Sciatic nerve (tissue), 2 donors: ENCODE data around the gene FOXK1. TPM values are rescaled to one million over a fixed set of nuclear protein-coding genes. Genes with fewer than 3 reads are reported as not detected.
"Not testable (repeated sequence)": the region's sequence is repeated elsewhere in the genome, so short reads cannot be mapped to it uniquely, and the experiment has no call there.

Source experiments
- ATAC-seq: fragments of 200-7000 bp; cut with Tn5 transposase; one replicate; pipeline ENCODE4 v1.9.1; 2020; ENCODE audit warnings: mild to moderate bottlenecking, moderate library complexity
- DNase-seq: peaks from one replicate; pipeline ENCODE4 v3.0.0-alpha.2; 2020; ENCODE audit warnings: low spot score
- intact Hi-C: fragments of 100-400 bp; cut with DNase I; formaldehyde crosslinking; loops from one replicate; pipeline ENCODE4 v1.14.2; 2022
- total RNA-seq: library from RNA; stranded (reverse); fragmentation: NEBNext Ultra II Directional; extraction: Animal tissue kit (Norgen Biotek cat#: 25700); gene quantifications from one replicate; pipeline ENCODE4 v1.2.1, GENCODE V29; 2021
- donor health status: DM: no; HTN: no; CAD: no.
- donor health status: DM: no; HTN: no; CAD: no.

The FOXK1 gene
- total RNA-seq, 1 donor from 2014 or later: 37.7 TPM

- DNase-seq (no peak), ATAC-seq (no peak)
- intact Hi-C loops: no loop called here
These were observed 105.4 kb downstream of the FOXK1 start for GRCh38 chr7:4787541-4787940.

GRCh38 chr7:4787947-4788626, 106.0 kb downstream of the FOXK1 start:
- no peak for DNase-seq
- intact Hi-C loops: no loop called here
- ATAC-seq: no peak

- intact Hi-C loops: no loop called here
- DNase-seq (no peak), ATAC-seq (no peak)
These were observed 106.6 kb downstream of the FOXK1 start for GRCh38 chr7:4788627-4789189.

GRCh38 chr7:4789194-4790077, 107.3 kb downstream of the FOXK1 start:
- DNase-seq (no peak), ATAC-seq (no peak)
- intact Hi-C loops: loop anchor here (5.0 kb wide), 1 partner anchor 298 kb away; no protein-coding TSS in a partner anchor

- intact Hi-C loops: loop anchor here (5.0 kb wide), 1 partner anchor 297 kb away; no protein-coding TSS in a partner anchor
- DNase-seq (no peak), ATAC-seq (no peak)
These were observed 108.0 kb downstream of the FOXK1 start for GRCh38 chr7:4790078-4790465.

GRCh38 chr7:4790516-4790991, 108.5 kb downstream of the FOXK1 start:
- intact Hi-C loops: loop anchor here (5.0 kb wide), 1 partner anchor 297 kb away; no protein-coding TSS in a partner anchor
- ATAC-seq: no peak
- DNase-seq: no peak

- intact Hi-C loops: loop anchor here (5.0 kb wide), 1 partner anchor 296 kb away; no protein-coding TSS in a partner anchor
- ATAC-seq (peak; percentile 3), DNase-seq (no peak)
These were observed 109.1 kb downstream of the FOXK1 start for GRCh38 chr7:4791101-4791737.

GRCh38 chr7:4791738-4792536, 109.8 kb downstream of the FOXK1 start:
- intact Hi-C loops: loop anchor here (5.0 kb wide), 1 partner anchor 295 kb away; no protein-coding TSS in a partner anchor
- ATAC-seq (peak; percentile 88), DNase-seq (peak; percentile 94)

GRCh38 chr7:4792537-4793126, 110.5 kb downstream of the FOXK1 start:
- DNase-seq (peak; percentile 75), ATAC-seq (peak; percentile 46)
- intact Hi-C loops: loop anchor here (5.0 kb wide), 1 partner anchor 295 kb away; no protein-coding TSS in a partner anchor

- intact Hi-C loops: loop anchor here (5.0 kb wide), 1 partner anchor 294 kb away; no protein-coding TSS in a partner anchor
- ATAC-seq, DNase-seq: not testable (repeated sequence)
These were observed 111.4 kb downstream of the FOXK1 start for GRCh38 chr7:4793385-4793993.

GRCh38 chr7:4794171-4794570, 112.1 kb downstream of the FOXK1 start:
- intact Hi-C loops: loop anchor here (5.0 kb wide), 1 partner anchor 293 kb away; no protein-coding TSS in a partner anchor
- not testable (repeated sequence) for ATAC-seq, DNase-seq

GRCh38 chr7:4794591-4795350, 112.7 kb downstream of the FOXK1 start:
- intact Hi-C loops: loop anchor here (5.0 kb wide), 1 partner anchor 293 kb away; no protein-coding TSS in a partner anchor
- ATAC-seq (no peak), DNase-seq (no peak)

- DNase-seq (no peak), ATAC-seq (no peak)
- intact Hi-C loops: no loop called here
These were observed 114.4 kb downstream of the FOXK1 start for GRCh38 chr7:4796453-4796852.

- DNase-seq: peak; percentile 81
- intact Hi-C loops: no loop called here
- peak; percentile 74 for ATAC-seq
These were observed 116.0 kb downstream of the FOXK1 start for GRCh38 chr7:4797858-4798705.

GRCh38 chr7:4798706-4799235, 116.7 kb downstream of the FOXK1 start:
- DNase-seq: no peak
- intact Hi-C loops: no loop called here
- peak; percentile 4 for ATAC-seq
